GM21825 (cell line): ENCODE results near the gene MAGEA9B.
"Not testable (repeated sequence)": the region's sequence is repeated elsewhere in the genome, so short reads cannot be mapped to it uniquely, and the experiment has no call there.

ENCODE experiments used
- ATAC-seq: cut with Tn5 transposase; IDR thresholded peaks from one replicate; pipeline ENCODE4 v1.9.1; 2021; ENCODE audit warnings: mild to moderate bottlenecking, moderate library complexity; ENCODE audit not compliant: unreplicated experiment

The MAGEA9B gene, protein sequence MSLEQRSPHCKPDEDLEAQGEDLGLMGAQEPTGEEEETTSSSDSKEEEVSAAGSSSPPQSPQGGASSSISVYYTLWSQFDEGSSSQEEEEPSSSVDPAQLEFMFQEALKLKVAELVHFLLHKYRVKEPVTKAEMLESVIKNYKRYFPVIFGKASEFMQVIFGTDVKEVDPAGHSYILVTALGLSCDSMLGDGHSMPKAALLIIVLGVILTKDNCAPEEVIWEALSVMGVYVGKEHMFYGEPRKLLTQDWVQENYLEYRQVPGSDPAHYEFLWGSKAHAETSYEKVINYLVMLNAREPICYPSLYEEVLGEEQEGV

DNA sequence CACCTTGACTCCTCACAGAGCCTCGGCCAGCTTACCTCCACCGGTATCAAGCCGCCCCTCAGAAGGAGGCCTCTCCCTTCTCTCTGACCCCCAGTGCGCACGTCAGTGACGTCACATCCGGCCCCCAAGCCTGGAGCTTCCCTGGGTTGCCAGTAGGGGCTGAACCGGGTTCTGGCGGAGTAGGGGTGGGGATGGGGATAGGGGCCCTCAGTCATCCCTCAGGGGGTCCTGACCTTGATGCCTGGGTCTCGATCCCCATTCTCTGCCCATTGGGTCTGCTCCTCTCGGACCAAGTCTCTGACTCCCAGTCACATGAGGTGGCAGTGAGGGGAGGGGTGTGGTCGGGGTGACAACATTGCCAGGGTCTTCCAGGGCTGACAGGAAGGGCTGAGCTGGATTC is at the start of gene MAGEA9B:
MAGEA9B (minus strand) TSS at position 101 of the 400 bp plus-strand sequence. CDS start 4,280 bp downstream, outside the sequence.
- ATAC-seq = not testable (repeated sequence)

DNA sequence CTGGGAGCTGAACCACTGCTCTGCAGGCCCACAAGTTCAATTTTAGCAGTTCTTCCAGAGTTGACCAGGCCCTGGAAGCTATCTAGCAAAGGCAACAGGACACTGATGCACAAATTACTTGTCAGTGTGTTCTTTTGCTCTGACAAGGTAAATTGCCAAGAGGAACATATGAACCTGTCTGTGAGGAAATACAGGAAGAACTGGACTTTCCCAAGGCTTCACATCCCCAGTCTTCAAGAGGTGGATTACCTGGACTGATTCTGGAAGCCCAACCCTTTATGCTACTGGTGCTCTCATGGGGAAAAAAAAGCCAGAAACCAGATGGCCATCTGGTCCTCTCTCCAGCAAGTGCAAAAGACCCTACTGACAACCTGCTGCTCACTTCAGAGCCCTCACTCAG is 46.3 kb upstream of the MAGEA9B start:
- no peak for ATAC-seq

DNA sequence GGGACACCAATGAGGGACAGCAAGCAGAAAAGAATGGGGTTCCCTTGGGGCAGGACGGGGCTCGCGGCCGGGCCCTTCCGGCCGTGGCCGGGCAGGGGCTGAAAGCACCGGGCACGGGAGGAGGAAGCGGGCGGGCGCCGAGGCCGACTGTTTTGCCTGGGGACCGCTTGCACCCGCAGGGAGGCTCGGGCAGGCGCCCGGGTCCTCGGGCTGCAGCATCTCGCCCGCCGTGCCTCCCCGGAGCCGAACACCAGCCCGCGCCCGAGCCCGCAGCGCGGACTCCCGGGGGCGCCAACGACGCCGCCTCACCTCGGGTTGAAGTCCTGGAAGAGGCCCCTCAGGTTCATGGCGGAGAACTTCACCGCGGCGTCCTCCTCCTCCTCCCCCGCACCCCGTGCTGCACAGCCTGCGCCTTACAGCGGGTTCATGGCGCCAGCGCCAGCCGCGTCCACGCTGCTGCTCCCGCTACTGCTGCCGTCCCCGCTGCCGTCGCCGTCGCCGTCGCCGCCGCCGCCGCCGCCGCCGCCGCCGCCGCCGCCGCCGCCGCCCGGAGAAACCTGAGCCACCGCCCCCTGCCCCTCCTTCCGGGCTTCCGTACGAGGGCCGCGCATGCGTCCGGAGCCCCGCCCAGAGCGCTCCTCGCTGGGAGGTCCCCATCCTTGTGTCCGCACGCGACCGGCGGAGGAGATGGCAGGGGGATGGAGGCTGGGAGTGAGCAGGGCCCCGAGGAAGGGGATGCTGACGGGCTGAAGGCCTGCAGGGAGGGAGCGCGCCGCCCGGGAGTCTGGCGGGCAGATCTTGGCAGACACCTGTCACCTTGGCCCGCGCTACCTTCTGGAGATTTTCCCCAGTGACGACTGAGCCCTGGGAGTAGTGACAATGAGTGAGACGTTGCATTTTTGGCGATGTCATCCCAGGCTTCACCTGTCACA is 44.2 kb upstream of the MAGEA9B start, which contains the start of gene TMEM185A:
TMEM185A (minus strand) TSS at position 559 of the 932 bp plus-strand sequence; CDS start at position 347, 212 bp downstream.
- peak; percentile 81 for ATAC-seq

DNA sequence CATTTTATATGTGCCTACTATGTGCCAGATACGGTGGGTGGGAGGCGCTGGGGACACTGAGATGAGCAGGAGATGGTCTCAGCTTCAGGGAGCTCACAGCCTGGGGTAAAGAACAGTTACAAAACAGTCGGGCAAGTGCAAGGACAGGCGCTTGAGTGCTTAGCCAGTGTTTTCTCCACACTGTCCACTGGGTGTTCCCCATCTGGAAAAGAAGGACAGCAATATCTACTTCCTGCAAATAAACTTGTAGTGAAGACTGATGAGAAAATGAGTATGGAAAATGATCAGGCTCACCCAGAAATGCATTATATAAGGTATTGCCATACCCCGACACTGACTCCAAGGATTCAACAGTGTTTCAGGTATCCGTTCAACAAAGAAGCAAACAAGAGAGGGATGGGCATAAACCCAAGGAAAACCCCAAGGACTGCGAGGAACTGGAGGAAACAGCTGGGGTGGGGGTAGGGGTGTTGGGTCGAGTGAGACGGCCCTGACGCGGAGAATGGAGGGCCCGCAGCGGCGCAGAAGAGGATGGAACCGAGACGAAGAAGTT is 43.5 kb upstream of the MAGEA9B start:
- no peak for ATAC-seq

DNA sequence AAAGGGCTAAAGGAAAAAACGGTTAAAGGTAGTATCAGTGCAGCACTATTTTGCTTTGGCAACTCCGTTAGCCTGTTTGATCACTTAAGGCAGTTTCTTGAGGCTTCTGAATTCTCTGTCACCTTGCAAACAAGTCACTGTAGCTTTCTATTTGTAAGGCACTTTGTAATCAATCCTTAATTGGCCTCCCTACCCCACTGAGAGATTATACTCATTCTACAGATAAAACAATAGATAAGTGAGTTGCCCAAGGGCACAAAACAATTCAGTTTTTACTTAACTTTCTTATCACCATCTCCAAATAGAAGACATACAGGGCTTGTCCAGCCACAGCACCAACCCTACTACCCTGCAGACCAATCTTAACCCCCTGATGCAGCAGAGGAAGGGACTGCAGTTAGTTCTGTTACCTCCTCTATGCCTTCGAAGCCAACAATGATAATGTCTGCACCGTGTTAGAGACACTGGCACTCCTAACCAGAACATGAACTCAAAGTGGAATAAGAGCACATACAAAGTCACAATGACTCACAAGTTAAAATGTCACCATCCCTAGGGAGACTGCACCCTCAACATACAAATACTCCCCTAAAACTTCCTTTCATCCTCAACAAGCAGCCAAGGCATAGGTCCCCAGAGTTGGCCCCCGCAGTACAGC is 42.6 kb upstream of the MAGEA9B start:
- ATAC-seq = no peak

DNA sequence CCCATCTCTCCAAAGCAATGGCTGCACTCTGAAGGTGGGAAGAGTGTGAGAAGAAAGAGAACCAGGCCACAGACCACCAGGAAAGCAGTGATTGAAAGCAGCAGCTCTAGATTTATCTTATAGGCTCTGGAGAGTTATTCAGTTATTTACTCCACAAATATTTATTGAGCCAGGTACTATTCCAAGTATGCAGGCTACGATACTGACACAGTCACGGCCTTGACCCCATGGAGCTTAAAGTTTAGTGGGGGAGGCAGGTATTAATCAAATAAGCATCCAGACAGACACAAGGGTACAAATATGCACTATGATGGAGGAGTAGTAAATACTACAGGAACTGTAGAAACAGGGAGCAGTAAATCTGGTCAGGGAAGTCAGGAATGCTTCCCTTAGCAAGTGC is 41.5 kb upstream of the MAGEA9B start:
- no peak for ATAC-seq

DNA sequence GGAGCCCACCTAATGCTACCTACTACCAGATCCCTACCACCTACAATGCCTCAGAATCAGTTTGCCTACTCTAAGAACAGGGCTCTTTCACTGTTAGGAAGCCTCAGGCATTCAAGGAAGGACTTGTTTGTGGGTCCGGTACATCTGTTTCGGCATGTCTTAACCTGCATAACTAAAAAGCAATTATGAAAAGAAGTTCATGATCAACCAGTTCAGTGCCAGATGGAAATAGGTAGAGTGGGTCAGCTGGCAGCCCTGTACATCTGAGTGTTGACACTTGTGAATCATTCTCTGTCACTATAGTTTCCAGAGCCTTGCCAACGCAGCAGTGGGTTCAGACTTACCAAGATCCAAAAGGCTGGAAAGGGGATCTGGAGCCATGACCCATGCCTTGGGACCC is 41.0 kb upstream of the MAGEA9B start:
- ATAC-seq = no peak

DNA sequence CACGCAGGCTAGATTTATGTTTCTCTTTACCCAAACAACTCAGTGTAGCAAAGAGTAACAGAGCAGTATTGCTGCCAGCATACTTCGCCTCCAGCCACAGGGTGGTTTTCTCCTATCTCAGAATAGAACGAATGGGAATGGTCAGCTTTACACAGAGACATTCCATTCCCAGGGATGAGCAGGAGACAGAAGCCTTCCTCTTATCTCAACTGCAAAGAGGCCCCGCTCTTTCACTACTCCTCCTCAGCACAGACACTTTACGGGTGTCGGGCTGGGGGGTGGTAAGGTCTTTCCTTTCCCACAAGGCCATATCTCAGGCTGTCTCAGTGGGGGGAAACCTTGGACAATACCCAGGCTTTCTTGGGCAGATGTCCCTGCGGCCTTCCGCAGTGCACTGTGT is 39.6 kb upstream of the MAGEA9B start:
- not testable (repeated sequence) for ATAC-seq

DNA sequence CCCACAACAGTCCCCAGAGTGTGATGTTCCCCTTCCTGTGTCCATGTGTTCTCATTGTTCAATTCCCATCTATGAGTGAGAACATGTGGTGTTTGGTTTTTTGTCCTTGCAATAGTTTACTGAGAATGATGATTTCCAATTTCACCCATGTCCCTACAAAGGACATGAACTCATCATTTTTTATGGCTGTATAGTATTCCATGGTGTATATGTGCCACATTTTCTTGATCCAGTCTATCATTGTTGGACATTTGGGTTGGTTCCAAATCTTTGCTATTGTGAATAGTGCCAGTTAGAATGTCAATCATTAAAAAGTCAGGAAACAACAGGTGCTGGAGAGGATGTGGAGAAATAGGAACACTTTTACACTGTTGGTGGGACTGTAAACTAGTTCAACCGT is 32.4 kb upstream of the MAGEA9B start:
- not testable (repeated sequence) for ATAC-seq

DNA sequence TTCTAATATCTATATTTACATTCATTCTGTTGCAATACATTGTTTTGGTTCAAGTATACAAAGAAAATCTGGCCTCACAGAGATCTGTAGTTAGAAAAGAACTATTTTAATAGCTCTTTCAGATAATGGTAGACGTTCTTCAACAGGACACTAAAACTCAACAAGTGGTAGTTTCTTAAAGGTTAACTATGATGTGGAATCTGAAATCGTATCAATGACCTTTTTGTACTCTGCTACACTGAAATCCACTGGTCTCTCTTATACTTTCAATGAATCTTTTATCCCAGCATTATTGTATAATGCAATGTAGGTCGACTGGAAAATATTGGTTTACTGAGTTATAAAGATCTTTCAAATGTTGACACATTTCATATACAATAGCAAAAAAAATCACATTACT is 31.6 kb upstream of the MAGEA9B start:
- ATAC-seq = no peak

DNA sequence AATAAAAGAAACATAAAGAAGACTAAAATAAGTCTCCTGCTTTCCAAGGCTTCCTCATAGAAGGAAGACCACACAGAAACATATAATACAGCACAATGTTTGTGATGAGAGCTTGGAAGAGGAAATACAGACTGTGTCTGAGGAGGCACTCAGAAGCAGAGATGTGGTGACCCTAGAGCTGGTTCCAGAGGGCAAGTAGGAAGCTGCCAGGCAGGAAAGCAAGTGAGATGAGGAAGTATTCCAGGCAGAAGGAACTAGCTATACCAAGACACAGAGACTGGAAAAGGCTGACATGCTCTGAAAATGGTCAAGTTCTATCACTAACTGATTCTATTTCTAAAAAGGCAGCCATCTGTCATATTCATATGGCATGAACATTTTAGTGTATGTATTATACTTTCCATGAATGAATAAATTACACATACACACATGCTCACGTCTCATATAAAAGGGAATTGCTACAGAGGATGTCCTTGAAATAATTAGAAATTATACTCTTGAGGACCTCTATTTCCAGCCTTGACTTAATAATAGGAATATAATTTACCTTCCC is 24.4 kb upstream of the MAGEA9B start:
- ATAC-seq = no peak

DNA sequence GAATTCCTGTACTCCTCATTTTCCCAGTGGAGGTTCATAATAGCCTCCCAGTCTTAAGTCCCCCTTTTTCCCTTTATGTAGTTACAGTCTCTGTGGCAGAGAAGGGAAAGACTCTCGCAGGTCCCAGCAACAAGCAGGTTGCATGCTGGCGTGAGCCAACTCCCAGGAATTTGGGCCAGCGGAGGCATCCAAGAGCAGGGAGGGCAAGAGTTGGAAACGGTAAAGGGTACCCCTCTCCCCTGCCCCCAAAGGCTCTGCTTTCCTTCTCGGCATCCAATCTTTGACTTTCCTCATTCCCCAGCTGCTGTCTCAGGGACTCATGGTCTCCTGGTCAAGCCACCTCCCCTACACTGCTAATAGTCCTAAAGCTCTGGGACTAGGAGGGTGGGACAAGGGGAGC is 23.3 kb upstream of the MAGEA9B start:
- no peak for ATAC-seq

DNA sequence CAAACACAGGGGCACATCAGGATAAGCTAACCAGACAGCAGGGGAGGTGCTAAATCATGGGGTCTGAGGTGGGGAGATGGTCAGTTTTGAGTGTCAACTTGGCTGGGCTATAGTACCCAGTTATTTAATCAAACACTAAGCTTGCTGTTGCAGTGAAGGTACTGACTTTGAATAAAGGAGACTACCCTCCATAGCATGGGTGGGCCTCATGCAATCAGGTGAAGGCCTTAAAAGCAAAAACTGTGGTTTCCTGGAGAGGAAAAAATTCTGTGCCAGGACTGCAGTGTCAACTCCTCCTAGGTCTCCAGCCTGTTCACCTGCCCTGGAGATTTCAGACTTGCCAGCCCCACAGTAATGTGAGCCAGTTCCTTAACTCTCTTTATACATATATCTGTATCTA is 20.4 kb upstream of the MAGEA9B start:
- no peak for ATAC-seq

DNA sequence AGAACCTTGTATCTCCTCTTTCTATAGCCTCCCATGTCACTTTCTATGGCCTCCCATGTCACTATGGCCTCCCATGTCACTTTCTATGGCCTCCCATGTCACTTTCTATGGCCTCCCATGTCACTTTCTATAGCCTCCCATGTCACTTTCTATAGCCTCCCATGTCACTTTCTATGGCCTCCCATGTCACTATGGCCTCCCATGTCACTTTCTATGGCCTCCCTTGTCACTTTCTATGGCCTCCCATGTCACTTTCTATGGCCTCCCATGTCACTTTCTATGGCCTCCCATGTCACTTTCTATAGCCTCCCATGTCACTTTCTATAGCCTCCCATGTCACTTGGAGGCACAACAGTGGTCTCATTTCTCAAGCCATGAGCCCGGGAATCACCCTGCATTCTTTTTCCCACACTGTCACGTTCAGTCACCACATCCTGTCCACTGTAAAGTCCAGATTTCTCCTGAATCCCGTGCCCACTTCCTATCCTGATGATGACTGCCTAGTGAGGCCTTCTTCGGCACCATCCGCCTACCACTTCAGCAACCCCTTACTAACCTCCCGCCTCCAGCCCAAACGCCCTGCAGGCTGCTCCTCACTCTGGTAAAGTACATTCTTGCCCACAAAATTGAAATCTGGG is 18.1 kb upstream of the MAGEA9B start:
- ATAC-seq = not testable (repeated sequence)

DNA sequence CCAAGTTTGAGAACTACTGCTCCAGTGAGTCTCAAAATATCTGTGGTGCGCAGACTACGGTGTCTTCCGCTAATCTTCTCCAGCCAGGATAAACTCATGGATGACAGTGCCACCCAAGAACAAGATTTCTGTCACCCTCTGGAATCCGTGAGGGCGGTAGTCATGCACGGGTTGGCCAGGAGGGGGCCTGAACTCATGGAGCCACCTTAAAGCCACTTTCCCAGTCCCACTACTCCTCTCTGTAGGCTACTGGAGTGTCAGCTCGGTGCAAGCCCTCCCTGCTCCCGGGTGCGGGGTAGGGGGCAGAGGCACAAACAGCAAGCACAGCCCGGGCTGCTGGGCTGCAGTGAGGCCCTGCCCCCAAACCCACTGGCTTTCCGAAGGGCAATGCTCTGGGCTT is 11.3 kb upstream of the MAGEA9B start:
- not testable (repeated sequence) for ATAC-seq

DNA sequence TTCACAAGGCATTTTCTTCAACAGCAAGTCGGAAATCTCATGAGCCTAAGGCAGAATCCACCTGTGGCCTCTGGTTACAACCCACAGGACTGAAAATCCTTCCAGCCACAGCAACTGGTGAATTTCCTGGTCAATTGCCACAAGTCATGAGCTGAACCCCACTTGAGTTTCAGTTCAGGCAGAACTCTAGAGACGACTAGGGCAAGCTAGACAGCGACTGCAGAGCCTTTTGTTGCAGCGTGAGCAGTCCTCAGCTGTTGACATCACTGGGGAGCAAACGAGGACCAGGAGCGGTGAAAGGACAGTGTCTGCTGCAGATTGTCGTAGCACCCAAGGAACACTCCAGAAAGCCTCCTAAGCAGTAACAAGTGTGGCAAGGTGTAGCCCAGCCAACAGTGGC is 8.7 kb upstream of the MAGEA9B start:
- not testable (repeated sequence) for ATAC-seq

DNA sequence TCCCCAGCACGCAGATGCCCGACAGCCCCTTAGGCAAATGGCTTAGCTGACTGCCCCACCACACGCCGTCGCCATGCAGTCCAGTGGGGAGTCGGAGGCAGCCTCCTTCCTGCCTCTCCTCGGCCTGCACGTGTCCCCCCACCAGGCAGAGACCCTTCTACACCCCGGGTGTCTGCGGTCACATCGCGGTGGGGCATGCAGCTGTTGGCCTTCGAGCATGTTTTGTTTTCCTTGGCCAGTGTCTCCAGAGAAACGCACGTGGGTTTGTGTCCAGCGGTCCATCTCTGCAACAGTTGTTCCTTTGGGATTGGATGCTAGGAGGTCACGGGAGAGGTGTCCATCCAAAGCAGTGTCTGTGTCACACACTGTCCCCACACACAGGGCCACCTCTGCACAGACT is 8.0 kb upstream of the MAGEA9B start, which contains the start of gene HSFX2:
HSFX2 (minus strand) TSS at position 101 of the 400 bp plus-strand sequence. CDS start 614 bp downstream, outside the sequence.
- not testable (repeated sequence) for ATAC-seq

DNA sequence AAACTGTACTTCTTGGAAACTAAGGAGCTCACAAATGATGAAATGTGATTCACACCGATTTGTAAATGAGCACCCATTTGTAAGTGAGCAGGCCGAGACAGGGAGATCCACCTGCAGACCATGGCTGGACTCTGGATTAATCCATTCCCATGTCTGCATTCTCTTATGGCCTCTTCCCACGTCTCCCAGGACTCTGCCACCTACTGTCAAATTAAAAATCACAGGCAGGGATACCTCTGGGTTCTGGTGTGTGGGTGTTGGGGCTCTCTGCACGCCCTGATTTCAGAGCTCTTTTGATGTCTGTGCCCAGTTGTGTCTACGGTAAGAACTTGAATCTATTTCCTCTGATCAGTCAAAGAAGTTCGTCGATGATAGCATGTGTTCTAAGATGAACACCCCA is 3.7 kb upstream of the MAGEA9B start:
- not testable (repeated sequence) for ATAC-seq

DNA sequence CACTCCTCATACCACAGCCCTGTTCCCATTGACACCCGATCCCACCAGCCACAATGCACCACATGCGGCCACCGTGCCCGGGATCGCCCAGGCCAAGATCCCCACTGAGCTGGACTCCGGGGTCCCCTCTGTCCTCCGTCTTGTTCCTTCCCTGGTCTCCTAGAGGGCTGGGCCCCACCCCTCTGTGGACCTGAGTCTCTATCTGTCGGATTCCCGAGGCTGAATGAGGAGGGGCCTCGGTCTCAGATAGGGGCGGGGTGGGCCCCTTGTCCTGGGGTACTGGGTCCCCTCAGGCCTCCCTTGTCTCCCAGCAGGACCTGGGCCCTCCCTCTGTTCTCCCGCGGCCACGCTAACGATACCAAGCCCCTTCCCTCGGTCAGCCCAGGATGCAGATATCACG is 1.6 kb downstream of the MAGEA9B start:
- not testable (repeated sequence) for ATAC-seq

DNA sequence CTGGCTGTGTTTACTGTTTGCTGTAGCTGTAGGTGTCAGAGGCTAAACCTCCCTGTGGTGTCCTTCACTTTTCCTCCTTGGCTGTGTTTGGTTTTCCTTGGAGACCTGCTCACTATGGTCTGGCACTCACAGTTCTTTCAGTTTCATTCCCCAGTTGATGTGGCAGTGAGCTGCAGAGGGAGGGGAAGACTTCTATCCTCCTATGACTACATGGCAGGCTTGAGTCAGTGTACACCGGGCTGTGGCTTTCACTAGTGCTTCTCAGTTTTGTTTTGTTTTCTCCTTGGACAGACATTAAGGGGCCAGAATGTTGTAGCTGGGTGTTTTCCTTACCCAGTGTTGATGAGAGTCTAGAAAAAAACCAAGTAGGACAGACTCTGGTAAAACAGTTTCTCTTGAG is 13.8 kb downstream of the MAGEA9B start:
- ATAC-seq = peak; percentile 100
